DMS 273 treated with DMSO at 0.1 percent for 48 hours (cell line): ENCODE measurements around the gene MTCH1.

ENCODE experiments used
- DNase-seq: peaks from one replicate; lab custom pipeline; 2025; lab: John Stamatoyannopoulos, UW

The MTCH1 gene, protein sequence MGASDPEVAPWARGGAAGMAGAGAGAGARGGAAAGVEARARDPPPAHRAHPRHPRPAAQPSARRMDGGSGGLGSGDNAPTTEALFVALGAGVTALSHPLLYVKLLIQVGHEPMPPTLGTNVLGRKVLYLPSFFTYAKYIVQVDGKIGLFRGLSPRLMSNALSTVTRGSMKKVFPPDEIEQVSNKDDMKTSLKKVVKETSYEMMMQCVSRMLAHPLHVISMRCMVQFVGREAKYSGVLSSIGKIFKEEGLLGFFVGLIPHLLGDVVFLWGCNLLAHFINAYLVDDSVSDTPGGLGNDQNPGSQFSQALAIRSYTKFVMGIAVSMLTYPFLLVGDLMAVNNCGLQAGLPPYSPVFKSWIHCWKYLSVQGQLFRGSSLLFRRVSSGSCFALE

DNA sequence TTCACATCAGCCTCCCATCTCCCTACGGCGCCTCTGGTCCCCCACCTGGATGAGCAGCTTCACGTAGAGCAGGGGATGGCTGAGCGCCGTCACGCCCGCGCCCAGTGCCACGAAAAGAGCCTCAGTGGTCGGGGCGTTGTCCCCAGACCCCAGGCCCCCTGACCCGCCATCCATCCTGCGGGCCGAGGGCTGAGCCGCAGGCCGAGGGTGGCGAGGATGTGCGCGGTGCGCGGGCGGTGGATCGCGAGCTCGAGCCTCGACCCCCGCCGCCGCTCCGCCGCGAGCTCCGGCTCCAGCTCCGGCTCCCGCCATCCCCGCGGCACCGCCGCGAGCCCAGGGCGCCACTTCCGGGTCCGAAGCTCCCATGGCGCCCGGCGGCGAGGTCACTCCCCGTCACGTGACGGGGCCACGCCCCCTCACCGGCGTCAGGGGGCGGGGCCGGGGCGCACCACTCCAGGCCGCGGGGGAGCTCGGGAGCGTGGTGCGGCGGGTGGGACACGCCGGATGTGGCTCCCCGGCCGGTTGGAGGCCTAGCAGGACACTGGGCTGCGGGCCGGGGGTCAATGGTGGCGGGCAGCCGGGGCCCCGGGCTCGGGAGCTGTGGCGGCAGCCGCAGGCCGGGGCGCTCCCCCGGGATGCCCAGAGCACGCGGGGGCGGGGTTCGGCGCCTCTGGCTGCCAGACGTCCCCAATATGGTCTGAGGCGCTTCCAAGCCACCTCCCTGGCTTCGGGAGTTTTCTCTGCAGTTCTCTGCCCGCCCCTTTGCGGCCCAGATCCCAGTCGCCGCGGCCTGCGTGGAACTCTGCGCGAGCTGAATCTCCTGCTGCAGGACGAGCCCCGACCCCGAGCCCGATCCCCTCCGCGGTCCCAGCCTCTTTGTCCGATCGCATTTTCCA lies at the start of gene MTCH1:
Gene MTCH1 (minus strand): TSS at position 389 of the 896 bp plus-strand sequence. CDS start 23 bp downstream, at position 366.
- peak; percentile 64 for DNase-seq

DNA sequence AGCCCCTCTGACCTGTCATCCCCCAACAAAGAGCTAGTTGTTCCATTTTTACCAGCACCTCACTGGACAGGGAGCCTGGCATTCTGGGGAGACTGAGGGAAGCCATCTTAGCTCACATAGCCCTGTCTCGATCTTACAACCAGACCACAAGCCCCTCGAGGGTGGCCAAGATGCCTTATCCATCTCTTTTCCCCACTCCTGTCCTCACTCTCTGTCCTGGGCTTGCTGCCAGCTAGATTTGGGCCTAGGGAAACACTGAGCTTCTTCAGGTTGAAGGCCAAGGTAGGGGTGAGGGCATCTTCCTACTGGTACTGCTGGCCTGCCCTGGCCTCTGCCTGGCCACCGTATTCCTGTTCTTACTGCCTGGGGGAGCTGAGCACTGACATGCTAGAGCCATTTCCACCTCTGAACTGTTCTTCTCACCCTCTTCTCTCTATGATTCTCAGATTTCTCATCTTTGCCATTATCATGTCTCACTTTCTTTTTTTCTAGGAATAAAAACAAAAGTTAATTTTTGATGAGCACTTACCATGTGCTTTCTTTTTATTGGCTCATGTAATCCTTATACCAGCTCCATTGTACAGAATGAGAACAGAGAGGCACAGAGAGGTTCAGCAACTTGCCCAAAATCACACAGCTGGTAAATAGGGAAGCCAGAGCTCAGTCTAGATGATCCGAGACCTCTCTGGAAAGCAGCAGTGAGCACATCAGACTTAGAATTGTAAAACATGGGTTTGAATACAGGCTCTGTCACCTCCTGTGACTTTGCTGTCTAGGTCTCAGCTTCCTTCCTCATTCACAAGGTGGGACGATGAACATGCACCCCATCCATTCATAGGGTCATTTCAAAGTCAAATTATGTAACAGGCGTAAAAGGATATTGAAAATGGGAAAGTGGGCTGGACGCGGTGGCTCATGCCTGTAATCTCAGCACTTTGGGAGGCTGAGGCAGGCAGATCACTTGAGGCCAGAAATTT lies 48.1 kb upstream of the MTCH1 start:
- no peak for DNase-seq

DNA sequence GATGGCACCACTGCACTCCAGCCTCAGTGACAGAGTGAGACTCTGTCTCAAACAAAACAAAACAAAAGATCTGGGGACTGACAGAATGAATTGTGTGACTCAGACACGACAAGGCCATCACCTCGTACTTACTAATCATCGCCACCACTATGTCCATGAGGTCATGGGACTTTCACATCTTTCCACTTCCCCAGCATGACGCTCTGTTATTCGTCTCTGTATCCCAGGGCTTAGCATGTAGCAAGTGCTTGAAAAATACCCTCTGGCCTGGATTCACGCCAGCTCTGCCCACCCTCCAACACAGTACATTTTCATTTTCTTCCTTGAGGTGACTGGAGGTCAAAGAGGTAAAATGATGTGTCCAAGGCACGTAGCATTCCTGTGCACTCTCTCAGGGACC lies 47.3 kb upstream of the MTCH1 start:
- no peak for DNase-seq

DNA sequence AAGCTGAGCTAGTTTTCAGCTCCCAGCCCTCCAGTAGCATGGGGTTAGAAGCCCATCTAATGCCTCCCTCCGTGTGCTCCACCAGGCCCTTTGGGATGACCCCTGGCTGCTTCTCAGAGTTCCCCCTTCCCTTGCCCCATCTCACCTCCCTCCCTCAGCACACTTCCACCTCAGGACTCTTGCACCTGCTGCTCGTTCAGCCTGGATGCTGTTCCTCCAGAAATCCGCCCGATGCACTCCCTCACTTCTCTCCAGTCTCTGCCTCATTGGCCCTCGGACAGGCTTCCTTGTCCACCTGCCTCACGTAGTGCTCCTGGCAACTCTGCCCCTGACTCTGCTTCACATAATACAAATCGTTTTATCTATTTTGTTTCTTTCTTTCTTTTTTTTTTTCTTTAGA lies 46.2 kb upstream of the MTCH1 start:
- DNase-seq, result no peak

DNA sequence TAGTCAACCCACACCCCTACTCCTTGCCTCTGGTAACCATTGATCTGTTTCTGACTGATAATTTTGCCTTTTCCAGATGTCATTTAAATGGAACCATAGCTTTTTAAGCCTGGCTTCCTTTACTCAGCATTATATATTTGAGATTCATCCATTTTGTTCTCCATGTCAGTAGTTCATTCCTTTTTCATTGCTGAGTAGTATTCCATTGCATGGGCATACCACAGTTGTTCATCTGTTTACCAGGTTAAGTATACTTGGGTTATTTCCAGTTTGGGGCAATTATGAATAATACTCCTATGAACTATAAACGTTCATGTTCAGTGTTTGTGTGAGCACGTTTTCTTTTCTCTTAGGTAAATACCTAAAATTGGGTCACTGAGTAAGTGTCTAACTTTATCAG lies 44.6 kb upstream of the MTCH1 start:
- no peak for DNase-seq

DNA sequence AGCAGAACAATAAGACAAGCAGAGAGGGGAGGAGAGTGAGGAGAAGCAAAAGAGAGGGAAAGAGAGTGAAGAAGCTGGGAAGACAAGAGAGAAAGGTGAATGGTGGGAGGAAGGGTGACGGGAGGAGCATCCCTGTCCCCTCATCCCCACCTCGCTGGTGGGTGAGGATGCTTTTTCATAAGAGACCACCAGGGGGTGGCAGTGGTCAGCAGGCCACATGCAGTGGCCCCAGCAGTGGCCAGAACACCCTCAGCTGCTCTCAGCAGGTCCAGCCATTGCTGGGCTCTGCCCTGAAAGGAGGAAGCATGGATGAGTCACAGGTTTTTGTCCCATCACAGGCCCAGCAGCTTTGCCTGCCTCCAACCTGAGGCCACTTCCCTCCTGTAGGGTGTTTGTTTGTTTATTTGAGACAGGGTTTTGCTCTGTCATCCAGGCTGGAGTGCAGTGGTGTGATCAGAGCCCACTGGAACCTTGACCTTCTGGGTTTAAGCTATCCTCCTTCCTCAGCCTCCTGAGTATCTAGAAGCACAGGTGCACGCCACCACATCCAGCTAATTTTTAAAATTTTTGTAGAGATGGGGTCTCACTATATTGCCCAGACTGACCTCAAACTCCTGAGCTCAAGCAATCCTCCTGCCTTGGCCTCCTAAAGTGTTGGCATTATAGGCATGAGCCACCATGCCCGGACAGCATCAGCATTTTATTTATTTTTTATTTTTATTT lies 43.4 kb upstream of the MTCH1 start:
- no peak for DNase-seq

DNA sequence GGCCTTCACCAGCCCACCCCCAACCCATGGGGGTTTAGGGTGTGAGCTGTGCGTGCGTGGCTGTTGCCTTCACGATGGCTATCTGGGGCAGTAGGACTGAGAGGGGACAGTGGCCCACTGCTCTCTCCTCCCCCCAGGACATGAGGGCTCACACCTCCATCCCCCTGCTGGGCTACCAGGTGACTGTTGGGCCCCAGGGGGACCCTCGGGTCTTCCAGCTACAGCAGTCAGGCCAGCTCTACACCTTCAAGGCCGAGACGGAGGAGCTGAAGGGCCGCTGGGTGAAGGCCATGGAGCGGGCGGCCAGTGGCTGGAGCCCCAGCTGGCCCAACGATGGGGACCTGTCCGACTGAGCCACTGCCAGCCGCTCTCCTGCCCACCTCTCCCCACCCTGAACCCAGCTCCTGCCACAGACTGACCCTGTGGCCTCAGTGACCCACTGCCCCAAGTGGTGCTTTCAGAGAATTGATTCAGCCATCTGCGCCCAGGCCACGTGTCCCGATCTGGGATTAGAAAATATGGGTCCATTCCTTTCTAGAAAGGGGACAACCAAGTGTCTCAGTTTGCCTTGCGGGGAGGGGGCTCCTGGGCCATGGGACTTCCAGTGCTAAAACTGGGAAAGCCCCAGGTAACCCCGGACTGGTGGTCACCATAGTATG lies 41.9 kb upstream of the MTCH1 start:
- no peak for DNase-seq

DNA sequence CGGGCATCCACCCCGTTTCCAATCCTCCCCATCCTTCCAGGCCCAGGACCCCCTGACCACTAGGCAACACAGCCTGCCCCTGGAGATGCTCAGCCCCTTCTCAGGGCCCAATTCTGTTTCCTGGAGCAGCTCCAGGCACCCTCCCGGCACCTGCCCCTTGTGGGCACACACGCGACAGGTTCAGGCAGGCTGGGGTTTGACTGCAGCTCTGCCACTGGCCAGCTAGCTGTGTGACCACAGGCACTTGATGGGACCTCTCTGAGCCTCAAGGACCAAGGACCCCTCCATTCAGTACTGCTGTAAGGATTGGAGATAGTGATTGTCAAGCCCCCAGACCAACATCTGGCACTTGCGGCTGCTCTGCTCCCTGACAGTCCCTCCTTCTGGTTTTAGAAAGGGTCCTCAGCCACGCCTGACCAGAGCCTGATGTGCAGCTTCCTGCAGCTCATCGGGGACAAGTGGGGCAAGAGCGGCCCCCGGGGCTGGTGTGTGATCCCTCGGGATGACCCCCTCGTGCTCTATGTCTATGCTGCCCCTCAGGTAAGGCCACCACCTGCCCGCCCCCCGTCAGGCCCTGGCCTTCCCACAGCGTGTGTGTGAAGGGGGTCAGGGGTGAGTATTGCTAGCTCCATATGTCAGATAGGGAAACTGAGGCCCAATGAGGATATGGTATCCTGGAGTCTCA lies 41.2 kb upstream of the MTCH1 start:
- no peak for DNase-seq

DNA sequence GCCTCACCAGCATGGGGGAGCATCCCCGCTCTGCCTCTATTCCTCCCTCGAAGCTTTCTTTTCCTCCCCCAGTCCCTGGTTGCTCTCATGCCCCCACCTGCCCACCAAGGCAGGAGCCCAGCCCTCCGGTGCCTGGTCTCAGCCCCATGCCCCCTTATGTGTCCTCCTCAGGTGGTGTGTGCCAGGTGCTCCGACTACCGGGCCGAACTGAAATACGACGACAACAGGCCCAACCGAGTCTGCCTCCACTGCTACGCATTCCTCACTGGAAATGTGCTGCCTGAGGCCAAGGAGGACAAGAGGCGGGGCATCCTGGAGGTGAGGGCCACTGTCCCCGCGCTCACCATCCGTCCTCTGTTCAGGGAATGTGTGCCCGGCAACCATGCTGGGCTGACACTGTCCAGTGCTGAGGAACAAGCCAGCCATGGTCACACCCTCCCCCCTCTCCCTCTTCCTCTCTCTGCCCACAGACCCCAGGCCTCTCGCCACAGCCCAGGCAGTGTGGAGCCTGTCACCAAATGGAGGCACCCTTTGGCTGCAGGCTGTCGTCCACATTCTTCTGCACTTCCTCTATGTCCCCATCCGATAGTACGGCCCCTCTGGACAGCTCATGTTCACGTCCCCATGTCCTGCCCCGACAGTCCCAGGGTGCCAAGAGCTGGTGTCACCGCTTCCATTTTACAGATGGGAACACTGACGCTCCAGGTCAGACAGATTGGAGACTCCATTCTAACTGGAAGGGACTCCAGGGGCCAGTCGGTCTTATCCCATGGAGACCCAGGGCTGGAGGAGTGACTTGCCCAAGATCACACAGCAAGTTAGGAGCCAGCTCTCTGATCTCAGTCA lies 39.8 kb upstream of the MTCH1 start:
- DNase-seq, result no peak

DNA sequence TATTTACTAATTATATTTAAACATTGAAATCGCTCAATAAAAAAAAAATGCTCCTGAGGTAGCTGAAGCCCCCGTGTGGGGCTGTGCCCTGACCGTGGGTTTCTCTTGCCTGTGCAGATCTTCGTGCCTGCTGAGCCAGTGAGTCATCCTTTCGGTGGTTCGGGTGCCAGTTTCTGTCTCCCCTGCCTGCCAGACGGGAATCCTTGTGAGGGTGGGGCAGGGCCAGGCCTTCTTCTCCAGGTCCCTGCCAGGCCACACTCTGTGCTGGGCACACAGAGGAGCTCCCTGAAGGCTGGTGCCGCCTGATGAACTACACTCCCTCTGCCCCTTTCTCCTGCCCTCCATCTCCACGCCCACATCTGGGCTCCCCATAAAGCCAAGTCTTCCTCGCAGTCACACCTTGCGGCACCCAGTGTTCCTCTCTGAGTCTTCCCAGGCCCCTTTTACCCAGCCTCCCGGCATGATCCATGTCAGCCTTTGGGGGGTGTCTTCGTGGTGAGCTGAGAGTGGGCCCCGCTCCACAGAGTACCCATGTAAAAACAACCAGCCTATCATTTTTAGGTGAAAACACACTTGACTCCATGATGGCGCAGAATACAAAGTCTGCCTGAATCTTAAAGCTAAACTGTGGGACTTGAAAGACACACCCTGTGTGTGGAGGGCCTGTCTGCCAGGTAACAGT lies 38.8 kb upstream of the MTCH1 start:
- DNase-seq, result no peak

DNA sequence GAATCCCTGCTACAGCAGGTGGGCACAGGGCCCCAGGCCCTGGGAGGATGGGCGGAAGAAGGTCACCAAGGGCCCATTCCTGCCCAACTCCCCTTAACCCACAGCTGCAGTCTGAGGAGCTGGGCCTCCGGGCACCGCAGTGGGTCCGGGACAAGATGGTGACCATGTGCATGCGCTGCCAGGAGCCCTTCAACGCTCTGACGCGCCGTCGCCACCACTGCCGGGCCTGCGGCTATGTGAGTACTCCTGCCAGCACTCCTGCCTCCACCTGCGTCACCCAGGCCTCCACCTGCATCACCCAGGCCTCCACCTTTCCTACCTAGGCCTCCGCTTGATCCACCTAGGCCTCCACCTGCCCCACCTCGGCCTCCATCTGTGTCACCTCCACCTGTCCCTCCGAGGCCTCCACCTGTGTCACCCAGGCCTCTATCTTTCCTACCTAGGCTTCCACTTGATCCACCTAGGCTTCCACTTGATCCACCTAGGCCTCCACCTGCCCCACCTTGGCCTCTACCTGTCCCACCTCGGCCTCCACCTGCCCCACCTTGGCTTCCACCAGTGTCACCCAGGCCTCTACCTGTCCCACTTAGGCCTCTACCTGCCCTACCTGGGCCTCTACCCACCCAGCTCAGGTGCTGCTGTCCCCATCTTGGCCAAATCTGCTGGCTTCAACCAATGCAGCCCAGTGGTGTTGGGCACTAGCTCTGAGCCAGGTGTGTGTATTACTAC lies 36.3 kb upstream of the MTCH1 start:
- no peak for DNase-seq

DNA sequence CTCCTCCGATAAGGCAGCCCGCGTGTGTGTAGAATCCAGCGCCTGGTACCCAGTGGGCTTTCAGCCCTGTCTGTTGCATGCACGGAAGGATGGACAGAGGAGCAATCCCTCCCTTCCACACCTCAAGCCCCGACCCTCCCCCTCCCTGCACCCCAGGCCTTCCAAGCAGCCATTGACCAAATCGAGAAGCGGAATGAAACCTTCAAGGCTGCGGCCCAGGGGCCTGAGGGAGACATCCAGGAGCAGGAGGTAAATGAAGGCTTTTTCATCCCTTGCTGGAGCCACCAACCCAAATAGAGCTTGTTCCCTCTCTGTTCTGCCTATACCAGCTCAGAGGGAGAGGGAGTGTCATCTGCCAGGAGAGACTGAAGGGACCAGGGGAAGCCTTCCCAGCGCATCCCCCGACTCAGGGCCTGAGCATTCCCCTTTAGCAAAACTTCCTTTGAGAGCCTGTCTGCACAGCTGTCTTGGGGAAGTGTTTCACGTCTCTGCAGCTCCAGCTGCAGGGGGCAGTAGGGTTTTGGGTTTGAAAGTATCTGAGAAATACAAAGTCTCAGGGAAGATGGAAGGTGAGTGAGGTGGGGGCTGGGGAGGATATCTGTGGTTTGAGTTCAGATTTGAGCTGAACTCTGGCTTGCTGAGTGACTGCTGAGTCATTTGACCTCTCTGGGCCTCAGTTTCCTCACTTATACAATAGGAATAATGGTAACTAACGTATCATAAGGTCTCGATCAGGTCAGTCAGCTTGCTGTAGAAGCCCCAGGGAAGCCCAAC lies 35.5 kb upstream of the MTCH1 start:
- peak; percentile 21 for DNase-seq

DNA sequence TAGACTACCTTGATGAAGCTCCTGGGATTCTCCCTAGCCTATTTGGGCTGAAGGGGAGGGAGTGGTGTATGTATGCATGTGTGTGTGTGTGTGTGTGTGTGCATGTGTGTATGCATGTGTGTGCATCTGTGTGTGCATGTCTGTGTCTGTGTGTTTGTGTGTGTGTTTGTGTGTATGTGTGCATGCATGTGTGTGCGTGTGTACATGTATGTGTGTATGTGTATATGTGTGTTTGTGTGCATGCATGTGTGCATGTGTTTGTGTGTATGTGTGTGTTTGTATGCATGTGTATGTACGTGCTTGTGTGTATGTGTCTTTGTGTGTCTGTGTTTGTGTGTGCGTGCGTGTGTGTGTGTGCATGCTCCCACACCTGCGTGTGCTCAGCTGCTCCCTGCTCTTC lies 34.8 kb upstream of the MTCH1 start:
- no peak for DNase-seq

DNA sequence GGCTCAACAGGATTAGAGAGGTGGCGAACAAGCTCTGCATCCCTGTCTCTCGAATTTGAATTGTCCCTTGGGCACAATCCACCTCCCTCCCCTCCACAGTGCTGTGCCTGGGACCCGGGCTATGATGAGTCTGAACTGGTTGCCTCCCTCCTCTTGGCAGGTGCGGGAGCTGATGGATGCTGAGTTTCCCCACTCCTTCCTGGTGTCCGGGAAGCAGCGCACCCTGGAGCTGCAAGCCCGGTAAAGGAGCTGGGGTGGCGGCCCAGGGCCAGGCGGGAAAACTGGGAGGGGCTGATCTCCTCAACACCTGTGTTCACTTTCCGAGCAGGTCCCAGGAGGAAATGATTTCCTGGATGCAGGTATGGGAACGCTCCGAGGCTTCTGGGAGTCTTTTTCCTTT lies 34.4 kb upstream of the MTCH1 start:
- no peak for DNase-seq

DNA sequence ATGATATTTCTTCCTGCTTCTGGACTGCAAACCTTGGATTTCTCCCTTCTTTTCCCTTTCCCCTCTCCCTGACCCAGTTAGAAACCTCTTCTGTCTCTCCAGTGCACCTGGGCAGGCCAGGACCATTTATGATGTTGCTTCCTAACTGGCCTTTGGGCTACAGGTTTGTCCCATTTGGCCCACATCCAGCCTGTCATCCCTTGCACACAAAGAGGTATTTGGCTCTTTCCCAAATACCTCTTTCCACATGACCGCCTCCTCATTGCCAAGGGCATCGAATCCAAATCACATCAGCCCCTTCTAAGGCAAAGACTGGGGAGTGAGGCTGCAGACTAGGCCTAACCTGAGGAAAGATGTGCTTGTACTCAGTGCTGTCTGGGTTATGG lies 33.1 kb upstream of the MTCH1 start:
- DNase-seq, result no peak

DNA sequence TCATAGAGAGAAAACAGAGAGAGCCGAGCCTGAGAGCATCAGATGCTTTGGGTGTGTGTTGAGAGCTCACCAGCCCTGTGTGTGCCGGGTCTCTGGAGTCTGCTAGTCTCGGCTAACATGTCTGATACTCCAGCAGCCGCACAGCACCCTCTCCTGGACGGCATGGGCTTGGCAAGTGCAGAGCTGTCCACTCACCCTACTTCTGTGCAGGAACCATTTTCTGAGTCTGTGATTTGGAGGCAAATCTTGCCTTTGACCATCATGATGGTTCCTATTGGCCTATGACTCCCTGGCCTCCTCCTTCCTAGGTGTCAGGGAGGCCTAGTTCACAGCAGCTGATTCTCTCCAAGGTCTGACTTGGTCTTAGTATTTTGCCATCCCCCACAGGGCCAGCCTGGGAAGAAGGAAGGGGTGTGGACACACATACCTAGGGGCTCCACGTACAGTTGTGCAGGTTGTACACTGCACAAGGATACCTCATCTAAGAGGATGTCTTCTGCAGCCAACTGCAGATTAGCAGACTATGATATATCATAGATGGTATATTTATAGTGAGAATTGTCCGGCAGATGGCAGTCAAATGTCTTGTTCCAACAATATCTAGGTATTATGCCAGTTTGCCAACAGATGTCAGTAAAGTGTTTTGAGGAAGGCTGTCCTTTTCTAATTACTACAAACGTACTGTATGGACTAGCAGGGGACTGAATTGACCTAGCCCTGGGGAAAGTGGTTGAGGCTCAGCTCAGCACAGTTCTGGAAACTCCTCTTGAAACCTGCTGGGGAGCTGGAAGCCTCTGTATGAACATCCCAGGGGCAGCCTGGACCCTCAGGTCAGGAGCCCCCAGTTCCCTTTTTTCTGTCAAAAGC lies 32.4 kb upstream of the MTCH1 start:
- DNase-seq, result peak; percentile 92
